ENCODE measurements around the gene SLC4A3.

DNA sequence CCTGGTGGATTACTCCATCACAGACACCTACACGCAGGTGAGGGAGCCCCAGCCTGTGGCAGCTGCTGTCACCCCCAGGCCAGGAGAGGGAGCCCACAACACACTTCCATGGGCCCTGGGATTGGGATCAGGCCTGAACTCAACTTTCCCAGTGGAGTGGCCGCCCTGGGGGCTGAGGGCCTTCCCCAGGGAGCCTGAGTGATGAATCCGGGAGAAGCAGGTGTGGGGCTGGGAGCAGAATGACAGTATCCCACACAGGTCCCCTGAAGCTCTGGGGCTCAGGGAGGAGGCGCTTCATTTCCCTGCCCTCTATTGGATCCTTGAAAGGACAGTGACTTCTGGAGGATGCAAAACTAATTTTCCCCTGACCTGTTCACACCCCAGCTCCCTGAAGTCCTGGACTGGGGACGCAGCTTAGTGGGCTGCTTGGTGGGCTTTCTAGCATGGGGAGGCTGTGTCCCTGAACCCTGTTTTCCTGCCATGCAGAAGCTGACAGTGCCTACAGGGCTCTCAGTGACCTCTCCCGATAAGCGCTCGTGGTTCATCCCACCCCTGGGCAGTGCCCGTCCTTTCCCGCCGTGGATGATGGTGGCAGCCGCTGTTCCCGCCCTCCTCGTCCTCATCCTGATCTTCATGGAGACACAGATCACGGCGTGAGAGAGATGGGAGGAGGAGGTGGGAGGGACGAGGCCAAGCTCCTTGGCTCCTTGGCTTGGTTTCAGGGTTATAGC is 11.0 kb downstream of the SLC4A3 start:
- no peak for TF ChIP-seq ZNF232 (CRISPR knock-in tag; IDR thresholded peaks at IDR 0.05)
- TF ChIP-seq, protein P1, sequence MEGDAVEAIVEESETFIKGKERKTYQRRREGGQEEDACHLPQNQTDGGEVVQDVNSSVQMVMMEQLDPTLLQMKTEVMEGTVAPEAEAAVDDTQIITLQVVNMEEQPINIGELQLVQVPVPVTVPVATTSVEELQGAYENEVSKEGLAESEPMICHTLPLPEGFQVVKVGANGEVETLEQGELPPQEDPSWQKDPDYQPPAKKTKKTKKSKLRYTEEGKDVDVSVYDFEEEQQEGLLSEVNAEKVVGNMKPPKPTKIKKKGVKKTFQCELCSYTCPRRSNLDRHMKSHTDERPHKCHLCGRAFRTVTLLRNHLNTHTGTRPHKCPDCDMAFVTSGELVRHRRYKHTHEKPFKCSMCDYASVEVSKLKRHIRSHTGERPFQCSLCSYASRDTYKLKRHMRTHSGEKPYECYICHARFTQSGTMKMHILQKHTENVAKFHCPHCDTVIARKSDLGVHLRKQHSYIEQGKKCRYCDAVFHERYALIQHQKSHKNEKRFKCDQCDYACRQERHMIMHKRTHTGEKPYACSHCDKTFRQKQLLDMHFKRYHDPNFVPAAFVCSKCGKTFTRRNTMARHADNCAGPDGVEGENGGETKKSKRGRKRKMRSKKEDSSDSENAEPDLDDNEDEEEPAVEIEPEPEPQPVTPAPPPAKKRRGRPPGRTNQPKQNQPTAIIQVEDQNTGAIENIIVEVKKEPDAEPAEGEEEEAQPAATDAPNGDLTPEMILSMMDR (IDR thresholded peaks at IDR 0.05) = no peak
- TF ChIP-seq NFYB (CRISPR knock-in tag; conservative IDR thresholded peaks at IDR 0.05; ENCODE audit: low read depth) = no peak
- TF ChIP-seq, protein P2, sequence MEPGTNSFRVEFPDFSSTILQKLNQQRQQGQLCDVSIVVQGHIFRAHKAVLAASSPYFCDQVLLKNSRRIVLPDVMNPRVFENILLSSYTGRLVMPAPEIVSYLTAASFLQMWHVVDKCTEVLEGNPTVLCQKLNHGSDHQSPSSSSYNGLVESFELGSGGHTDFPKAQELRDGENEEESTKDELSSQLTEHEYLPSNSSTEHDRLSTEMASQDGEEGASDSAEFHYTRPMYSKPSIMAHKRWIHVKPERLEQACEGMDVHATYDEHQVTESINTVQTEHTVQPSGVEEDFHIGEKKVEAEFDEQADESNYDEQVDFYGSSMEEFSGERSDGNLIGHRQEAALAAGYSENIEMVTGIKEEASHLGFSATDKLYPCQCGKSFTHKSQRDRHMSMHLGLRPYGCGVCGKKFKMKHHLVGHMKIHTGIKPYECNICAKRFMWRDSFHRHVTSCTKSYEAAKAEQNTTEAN (CRISPR knock-in tag; IDR thresholded peaks at IDR 0.05) = no peak
- TF ChIP-seq, protein P3, sequence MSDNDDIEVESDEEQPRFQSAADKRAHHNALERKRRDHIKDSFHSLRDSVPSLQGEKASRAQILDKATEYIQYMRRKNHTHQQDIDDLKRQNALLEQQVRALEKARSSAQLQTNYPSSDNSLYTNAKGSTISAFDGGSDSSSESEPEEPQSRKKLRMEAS (CRISPR knock-in tag; IDR thresholded peaks at IDR 0.05) = no peak
- no peak for TF ChIP-seq MXD4 (CRISPR knock-in tag; IDR thresholded peaks at IDR 0.05; ENCODE audit: borderline replicate concordance)
